Neural progenitor cell (in vitro differentiated cells): Measurements from ENCODE around the gene PACSIN2. TPM values are rescaled to one million over a fixed set of nuclear protein-coding genes. Genes with fewer than 3 reads are reported as not detected.

Experiments used
- DNase-seq: peaks from one replicate; pipeline ENCODE4 v3.0.0-alpha.2; 2016; ENCODE audit warnings: low spot score
- H2AFZ ChIP-seq: fragments of 200-600 bp; sonication (generic); replicated peaks from 2 replicates; pipeline ENCODE4 v1.6.1; 2016; ENCODE audit warnings: antibody characterized with exemption
- H3F3A ChIP-seq: fragments of 200-600 bp; sonication (generic); 2 replicates; pipeline ENCODE4 v1.6.1; 2016; ENCODE audit warnings: antibody characterized with exemption, low read depth
- H3K27ac ChIP-seq: fragments of 200-600 bp; sonication (generic); 2 replicates; pipeline ENCODE4 v1.5.1; 2016; ENCODE audit warnings: mild to moderate bottlenecking
- H3K27me3 ChIP-seq: fragments of 200-600 bp; sonication (generic); 2 replicates; pipeline ENCODE4 v1.6.1; 2016; ENCODE audit warnings: mild to moderate bottlenecking, moderate library complexity
- H3K36me3 ChIP-seq: fragments of 200-600 bp; sonication (generic); 2 replicates; pipeline ENCODE4 v1.5.1; 2016
- H3K4me1 ChIP-seq: fragments of 200-600 bp; sonication (generic); 2 replicates; pipeline ENCODE4 v1.6.1; 2016; ENCODE audit warnings: mixed run types
- H3K4me2 ChIP-seq: fragments of 200-600 bp; sonication (generic); 2 replicates; pipeline ENCODE4 v1.6.1; 2016
- H3K4me3 ChIP-seq: fragments of 200-600 bp; sonication (generic); 2 replicates; pipeline ENCODE4 v1.5.1; 2016
- H3K79me2 ChIP-seq: fragments of 200-600 bp; sonication (generic); 2 replicates; pipeline ENCODE4 v1.6.1; 2016; ENCODE audit warnings: low read depth
- H3K9ac ChIP-seq: fragments of 200-600 bp; sonication (generic); 2 replicates; pipeline ENCODE4 v1.6.1; 2016
- H3K9me3 ChIP-seq: fragments of 200-600 bp; sonication (generic); 2 replicates; pipeline ENCODE4 v1.5.1; 2016; ENCODE audit warnings: low read depth
- H4K20me1 ChIP-seq: fragments of 200-600 bp; sonication (generic); 2 replicates; pipeline ENCODE4 v1.6.1; 2016; ENCODE audit warnings: low read depth
- H3K27ac Mint-ChIP-seq: 3 replicates; pipeline ENCODE4 v1.8.0; 2021; ENCODE audit warnings: mixed read lengths
- H3K27me3 Mint-ChIP-seq: 2 replicates; pipeline ENCODE4 v1.8.0; 2022; ENCODE audit warnings: low read depth, mild to moderate bottlenecking, inconsistent platforms, moderate library complexity, mixed read lengths; ENCODE audit not compliant: insufficient read depth
- H3K36me3 Mint-ChIP-seq: 3 replicates; pipeline ENCODE4 v1.8.0; 2021; ENCODE audit warnings: mixed read lengths
- H3K4me1 Mint-ChIP-seq: 3 replicates; pipeline ENCODE4 v1.8.0; 2021; ENCODE audit warnings: mixed read lengths
- H3K4me3 Mint-ChIP-seq: 3 replicates; pipeline ENCODE4 v1.8.0; 2021; ENCODE audit warnings: mild to moderate bottlenecking, moderate library complexity, mixed read lengths
- H3K9me3 Mint-ChIP-seq: 3 replicates; pipeline ENCODE4 v1.8.0; 2020; ENCODE audit warnings: mixed read lengths
- EZH2 ChIP-seq: fragments of 200-600 bp; sonication (generic); IDR thresholded peaks from 2 replicates; pipeline ENCODE4 v1.6.1; 2017; ENCODE audit warnings: antibody characterized with exemption, mild to moderate bottlenecking, moderate library complexity
- EZH2phosphoT487 ChIP-seq: fragments of 200-600 bp; sonication (generic); IDR thresholded peaks from 2 replicates; pipeline ENCODE4 v1.6.1; 2017; ENCODE audit warnings: antibody characterized with exemption
- total RNA-seq: library from RNA; depleted of rRNA; stranded (reverse); fragments of >200 nt; gene quantifications from 2 replicates; pipeline ENCODE4 v1.2.3, GENCODE V29; 2015; ENCODE audit warnings: low replicate concordance
- TF ChIP-seq, protein P1 (sequence below): fragments of 200-600 bp; sonication (generic); IDR thresholded peaks from 2 replicates; pipeline ENCODE4 v1.5.1; 2017; ENCODE audit warnings: antibody characterized with exemption, mild to moderate bottlenecking

PACSIN2 gene
- total RNA-seq, 1 donor from 2014 or later, result 38.1 TPM

GRCh38 chr22:42871146-42872050, 143.6 kb downstream of the PACSIN2 start:
- no peak overlapping the region for H3K4me2 ChIP-seq
- no peaks in the 10 kb centered on the region for H3F3A ChIP-seq
- H3K4me1 Mint-ChIP-seq, result no peaks in the 10 kb centered on the region
- peaks cover 3% of the 10 kb centered on the region for H3K36me3 Mint-ChIP-seq
- no peak overlapping the region for H3K9ac ChIP-seq
- no peak overlapping the region for H3K27ac Mint-ChIP-seq
- no peak overlapping the region for H3K4me3 ChIP-seq
- no peak for DNase-seq
- no peaks in the 10 kb centered on the region for H3K9me3 Mint-ChIP-seq
- no peaks in the 10 kb centered on the region for H3K27me3 ChIP-seq
- no peaks in the 10 kb centered on the region for H3K9me3 ChIP-seq
- peaks cover 2% of the 10 kb centered on the region for H3K27me3 Mint-ChIP-seq
- H3K79me2 ChIP-seq, result no peaks in the 10 kb centered on the region
- H3K4me3 Mint-ChIP-seq, result no peak overlapping the region
- no peak for TF ChIP-seq EZH2phosphoT487
- TF ChIP-seq, protein P1, sequence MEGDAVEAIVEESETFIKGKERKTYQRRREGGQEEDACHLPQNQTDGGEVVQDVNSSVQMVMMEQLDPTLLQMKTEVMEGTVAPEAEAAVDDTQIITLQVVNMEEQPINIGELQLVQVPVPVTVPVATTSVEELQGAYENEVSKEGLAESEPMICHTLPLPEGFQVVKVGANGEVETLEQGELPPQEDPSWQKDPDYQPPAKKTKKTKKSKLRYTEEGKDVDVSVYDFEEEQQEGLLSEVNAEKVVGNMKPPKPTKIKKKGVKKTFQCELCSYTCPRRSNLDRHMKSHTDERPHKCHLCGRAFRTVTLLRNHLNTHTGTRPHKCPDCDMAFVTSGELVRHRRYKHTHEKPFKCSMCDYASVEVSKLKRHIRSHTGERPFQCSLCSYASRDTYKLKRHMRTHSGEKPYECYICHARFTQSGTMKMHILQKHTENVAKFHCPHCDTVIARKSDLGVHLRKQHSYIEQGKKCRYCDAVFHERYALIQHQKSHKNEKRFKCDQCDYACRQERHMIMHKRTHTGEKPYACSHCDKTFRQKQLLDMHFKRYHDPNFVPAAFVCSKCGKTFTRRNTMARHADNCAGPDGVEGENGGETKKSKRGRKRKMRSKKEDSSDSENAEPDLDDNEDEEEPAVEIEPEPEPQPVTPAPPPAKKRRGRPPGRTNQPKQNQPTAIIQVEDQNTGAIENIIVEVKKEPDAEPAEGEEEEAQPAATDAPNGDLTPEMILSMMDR, result no peak
- H4K20me1 ChIP-seq, result no peaks in the 10 kb centered on the region
- H3K27ac ChIP-seq, result no peak overlapping the region
- no peaks in the 10 kb centered on the region for H3K36me3 ChIP-seq
- H3K4me1 ChIP-seq, result no peaks in the 10 kb centered on the region
- no peak overlapping the region for H2AFZ ChIP-seq

GRCh38 chr22:42869888-42870480, 145.0 kb downstream of the PACSIN2 start:
- H3K27me3 ChIP-seq, result no peaks in the 10 kb centered on the region
- no peak overlapping the region for H3K27ac ChIP-seq
- no peaks in the 10 kb centered on the region for H3K36me3 ChIP-seq
- peak overlapping the region; percentile 32 for H3K9ac ChIP-seq
- peaks cover 3% of the 10 kb centered on the region for H3K36me3 Mint-ChIP-seq
- H3K4me3 ChIP-seq, result no peak overlapping the region
- H3K9me3 Mint-ChIP-seq, result no peaks in the 10 kb centered on the region
- H3K27me3 Mint-ChIP-seq, result peaks cover 2% of the 10 kb centered on the region
- no peak overlapping the region for H3K4me2 ChIP-seq
- H3K27ac Mint-ChIP-seq, result no peak overlapping the region
- no peak overlapping the region for H3K4me3 Mint-ChIP-seq
- DNase-seq, result no peak
- no peaks in the 10 kb centered on the region for H3K9me3 ChIP-seq
- H3K4me1 ChIP-seq, result no peaks in the 10 kb centered on the region
- H2AFZ ChIP-seq, result no peak overlapping the region
- H4K20me1 ChIP-seq, result no peaks in the 10 kb centered on the region
- no peaks in the 10 kb centered on the region for H3F3A ChIP-seq
- no peaks in the 10 kb centered on the region for H3K4me1 Mint-ChIP-seq
- H3K79me2 ChIP-seq, result no peaks in the 10 kb centered on the region
- TF ChIP-seq EZH2phosphoT487, result no peak
- no peak for TF ChIP-seq EZH2
- TF ChIP-seq, protein P1, result no peak

GRCh38 chr22:42869463-42869862, 145.5 kb downstream of the PACSIN2 start:
- Histone ChIP-seq H3K27ac (no peak overlapping the region), H2AFZ (no peak overlapping the region), H3K79me2 (no peaks in the 10 kb centered on the region), H3K4me2 (no peak overlapping the region), H3K36me3 (no peaks in the 10 kb centered on the region), H3K27me3 (no peaks in the 10 kb centered on the region), H3K4me1 (no peaks in the 10 kb centered on the region), H3F3A (no peaks in the 10 kb centered on the region), H3K9me3 (no peaks in the 10 kb centered on the region), H3K9ac (no peak overlapping the region), H3K4me3 (no peak overlapping the region), H4K20me1 (no peaks in the 10 kb centered on the region)
- Mint-ChIP-seq H3K4me3 (no peak overlapping the region), H3K36me3 (peaks cover 3% of the 10 kb centered on the region), H3K4me1 (no peaks in the 10 kb centered on the region), H3K27ac (no peak overlapping the region), H3K9me3 (no peaks in the 10 kb centered on the region), H3K27me3 (peaks cover 2% of the 10 kb centered on the region)
- DNase-seq, result no peak
- TF ChIP-seq, protein P1, result no peak
